ENCODE data around the gene IL6.
"Not testable (repeated sequence)": the region's sequence is repeated elsewhere in the genome, so short reads cannot be mapped to it uniquely, and the experiment has no call there.

- TF ChIP-seq CTCF (IDR thresholded peaks at IDR 0.05 in 8 of 11, conservative IDR thresholded peaks at IDR 0.05 in 3 of 11); POLR2A (IDR thresholded peaks at IDR 0.05): not testable (repeated sequence)
These were observed 18.8 kb upstream of the IL6 start for GRCh38 chr7:22708214-22708613.

Data from spleen (tissue), 7 donors.